ENCODE data around the gene GRID2IP. TPM values are rescaled to one million over a fixed set of nuclear protein-coding genes. Genes with fewer than 3 reads are reported as not detected.

Gene GRID2IP
- total RNA-seq, 1 donor from 2014 or later: not detected

DNA sequence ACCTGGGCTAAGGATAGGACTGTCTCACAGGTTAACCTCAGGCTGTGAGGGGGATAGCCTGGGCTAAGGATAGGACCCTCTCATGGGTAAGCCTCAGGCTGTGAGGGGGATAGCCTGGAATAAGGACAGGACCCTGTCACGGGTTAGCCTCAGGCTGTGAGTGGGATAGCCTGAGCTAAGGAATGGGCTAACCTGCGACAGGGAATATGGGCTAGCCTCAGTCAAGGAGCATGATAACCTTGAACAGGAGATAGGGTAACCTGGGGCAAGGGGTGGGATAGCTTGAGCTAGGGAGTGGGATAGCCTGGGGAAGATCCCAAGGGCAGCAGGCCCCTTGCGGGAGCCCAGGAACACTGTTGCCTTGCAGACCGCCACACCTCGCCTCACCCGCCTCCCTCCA, 42.7 kb downstream of the GRID2IP start:
- DNase-seq: no peak
- TF ChIP-seq, protein P1, sequence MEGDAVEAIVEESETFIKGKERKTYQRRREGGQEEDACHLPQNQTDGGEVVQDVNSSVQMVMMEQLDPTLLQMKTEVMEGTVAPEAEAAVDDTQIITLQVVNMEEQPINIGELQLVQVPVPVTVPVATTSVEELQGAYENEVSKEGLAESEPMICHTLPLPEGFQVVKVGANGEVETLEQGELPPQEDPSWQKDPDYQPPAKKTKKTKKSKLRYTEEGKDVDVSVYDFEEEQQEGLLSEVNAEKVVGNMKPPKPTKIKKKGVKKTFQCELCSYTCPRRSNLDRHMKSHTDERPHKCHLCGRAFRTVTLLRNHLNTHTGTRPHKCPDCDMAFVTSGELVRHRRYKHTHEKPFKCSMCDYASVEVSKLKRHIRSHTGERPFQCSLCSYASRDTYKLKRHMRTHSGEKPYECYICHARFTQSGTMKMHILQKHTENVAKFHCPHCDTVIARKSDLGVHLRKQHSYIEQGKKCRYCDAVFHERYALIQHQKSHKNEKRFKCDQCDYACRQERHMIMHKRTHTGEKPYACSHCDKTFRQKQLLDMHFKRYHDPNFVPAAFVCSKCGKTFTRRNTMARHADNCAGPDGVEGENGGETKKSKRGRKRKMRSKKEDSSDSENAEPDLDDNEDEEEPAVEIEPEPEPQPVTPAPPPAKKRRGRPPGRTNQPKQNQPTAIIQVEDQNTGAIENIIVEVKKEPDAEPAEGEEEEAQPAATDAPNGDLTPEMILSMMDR (IDR thresholded peaks at IDR 0.05; ENCODE audit: borderline replicate concordance): no peak
- Histone ChIP-seq H3K4me1 (peaks cover 13% of the 10 kb centered on the region), H3K27me3 (ENCODE audit: low read depth) (no peaks in the 10 kb centered on the region), H3K4me3 (no peak overlapping the region), H3K9me3 (replicated peaks) (no peaks in the 10 kb centered on the region), H3K27ac (replicated peaks) (no peak overlapping the region), H3K36me3 (no peaks in the 10 kb centered on the region)
- intact Hi-C loops (cut with micrococcal nuclease): no loop called here

DNA sequence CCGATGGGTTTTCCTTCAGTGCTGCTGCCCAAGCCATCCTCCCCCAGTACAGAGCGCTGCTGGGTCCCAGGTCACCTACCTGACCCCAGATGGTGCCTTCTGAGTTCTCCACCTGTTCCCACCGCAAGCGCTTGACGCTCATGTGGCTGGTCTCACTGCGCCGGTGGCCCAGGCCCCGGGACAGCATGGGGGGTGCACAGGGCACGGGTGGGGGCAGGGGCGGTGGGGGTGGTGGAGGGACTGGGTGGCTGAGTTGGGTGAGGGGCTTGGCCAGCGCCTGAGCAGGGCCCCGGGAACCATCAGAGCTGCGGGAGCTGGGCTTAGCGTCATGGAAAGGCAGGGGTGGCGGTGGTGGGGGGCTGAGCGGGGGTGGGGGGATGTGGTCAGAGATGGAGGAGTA, 43.4 kb downstream of the GRID2IP start:
- Histone ChIP-seq H3K27me3 (ENCODE audit: low read depth) (no peaks in the 10 kb centered on the region), H3K4me1 (peaks cover 19% of the 10 kb centered on the region), H3K9me3 (replicated peaks) (no peaks in the 10 kb centered on the region), H3K36me3 (no peaks in the 10 kb centered on the region), H3K4me3 (no peak overlapping the region), H3K27ac (replicated peaks) (no peak overlapping the region)
- no peak for DNase-seq
- intact Hi-C loops (cut with micrococcal nuclease): no loop called here
- TF ChIP-seq, protein P1 (IDR thresholded peaks at IDR 0.05; ENCODE audit: borderline replicate concordance): no peak

DNA sequence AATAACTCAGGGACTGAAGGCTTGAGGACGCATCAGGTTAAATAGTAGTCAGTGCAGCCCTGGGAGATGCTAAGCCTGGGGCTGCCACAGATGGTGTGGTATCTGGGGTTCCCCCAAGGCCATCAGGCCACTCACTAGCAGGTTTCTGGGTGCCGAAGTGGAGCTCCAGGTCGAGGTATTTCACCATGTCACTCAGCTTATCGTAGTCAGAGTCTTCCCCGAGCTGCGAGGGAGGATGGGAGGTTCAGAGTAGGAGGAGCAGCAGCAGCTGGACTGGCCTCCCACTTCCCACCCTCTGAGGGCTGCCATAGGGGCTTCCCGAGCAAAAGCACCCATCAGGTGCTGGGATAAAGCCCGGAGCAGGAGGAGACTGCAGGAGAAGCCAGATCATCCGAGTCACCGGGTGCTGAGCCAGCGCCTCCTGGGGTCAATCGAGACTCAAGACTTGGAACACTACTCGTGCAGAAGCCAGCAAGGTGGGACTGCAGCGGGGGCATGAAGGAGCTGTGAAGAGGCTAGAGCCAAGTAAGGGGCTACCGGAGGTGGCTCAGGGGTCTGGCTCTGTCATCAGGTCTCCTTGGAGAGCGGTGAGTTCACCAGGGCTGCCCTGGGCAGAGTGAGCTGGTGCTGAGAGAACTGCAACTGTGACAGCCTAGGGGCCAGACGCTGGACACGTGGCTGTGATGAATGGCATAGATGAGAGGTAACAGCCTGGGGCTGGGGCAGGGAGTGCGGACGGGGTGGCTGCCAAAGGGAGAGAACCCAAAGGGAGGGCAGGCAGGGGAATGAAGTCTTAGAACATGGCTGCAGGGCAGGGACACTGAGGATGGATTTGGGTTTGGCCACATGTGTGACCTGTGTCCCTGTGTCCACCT, 45.3 kb downstream of the GRID2IP start:
- intact Hi-C loops (cut with micrococcal nuclease): no loop called here
- TF ChIP-seq, protein P1 (IDR thresholded peaks at IDR 0.05; ENCODE audit: borderline replicate concordance): no peak

DNA sequence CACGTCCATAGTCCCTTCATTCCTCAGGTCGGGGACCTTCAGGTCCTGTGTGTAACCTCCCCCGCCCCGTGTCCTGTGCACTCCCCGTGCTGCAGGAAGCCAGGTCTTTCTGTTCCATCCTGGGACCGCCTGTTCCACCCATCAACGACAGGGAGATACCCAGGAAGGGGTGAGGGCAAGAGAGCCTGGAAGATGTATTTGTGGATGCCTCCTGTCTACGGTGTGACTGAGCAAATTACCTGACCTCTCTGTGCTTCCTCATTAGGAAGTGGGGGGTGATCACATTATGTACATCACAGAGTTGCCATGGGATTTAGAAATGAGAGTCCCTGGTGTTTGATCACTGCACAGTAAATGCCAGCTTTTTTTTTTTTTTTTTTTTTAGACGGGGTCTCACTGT, 46.3 kb downstream of the GRID2IP start:
- Histone ChIP-seq H3K4me1 (peaks cover 20% of the 10 kb centered on the region), H3K9me3 (replicated peaks) (no peaks in the 10 kb centered on the region), H3K27ac (replicated peaks) (no peak overlapping the region), H3K36me3 (no peaks in the 10 kb centered on the region), H3K4me3 (peak overlapping the region; percentile 76), H3K27me3 (ENCODE audit: low read depth) (no peaks in the 10 kb centered on the region)
- intact Hi-C loops (cut with micrococcal nuclease): no loop called here
- TF ChIP-seq, protein P1 (IDR thresholded peaks at IDR 0.05; ENCODE audit: borderline replicate concordance): no peak
- DNase-seq: no peak

More for the DNA sequence above, 45.3 kb downstream of the GRID2IP start:
- DNase-seq: no peak
- Histone ChIP-seq H3K36me3 (no peaks in the 10 kb centered on the region), H3K27ac (replicated peaks) (no peak overlapping the region), H3K9me3 (replicated peaks) (no peaks in the 10 kb centered on the region), H3K4me3 (no peak overlapping the region), H3K4me1 (peaks cover 20% of the 10 kb centered on the region), H3K27me3 (ENCODE audit: low read depth) (no peaks in the 10 kb centered on the region)

DNA sequence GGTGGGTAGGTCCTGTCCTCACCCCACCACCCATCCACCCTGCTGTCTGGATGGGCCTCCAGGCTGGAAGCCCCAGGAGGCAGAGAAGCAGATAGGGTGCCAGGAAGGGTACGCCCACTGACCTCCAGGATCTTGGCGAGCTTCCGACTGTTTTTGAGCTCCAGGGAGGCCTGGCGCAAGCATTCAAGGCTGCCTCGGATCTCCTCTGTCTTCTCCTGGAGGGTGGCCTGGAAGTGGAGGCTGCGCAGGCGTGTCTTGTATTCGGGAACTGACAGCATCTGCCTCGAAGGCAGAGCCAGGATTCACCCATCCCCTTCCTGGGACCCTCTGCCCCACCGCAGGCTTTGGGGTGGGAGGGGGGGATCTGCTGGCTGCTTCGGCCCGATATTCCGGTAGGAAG, 48.4 kb downstream of the GRID2IP start:
- TF ChIP-seq, protein P1 (IDR thresholded peaks at IDR 0.05; ENCODE audit: borderline replicate concordance): no peak
- H3K27ac ChIP-seq (replicated peaks): no peak overlapping the region
- peak overlapping the region; percentile 76 for H3K4me3 ChIP-seq
- no peak for DNase-seq
- H3K36me3 ChIP-seq: no peaks in the 10 kb centered on the region
- H3K4me1 ChIP-seq: peaks cover 20% of the 10 kb centered on the region
- intact Hi-C loops (cut with micrococcal nuclease): no loop called here
- no peaks in the 10 kb centered on the region for H3K9me3 ChIP-seq (replicated peaks)
- H3K27me3 ChIP-seq (ENCODE audit: low read depth): no peaks in the 10 kb centered on the region

Measured in left ventricle myocardium inferior (tissue), 1 donor.